Fibroblast of the conjunctiva (primary cell): Measurements from ENCODE around the gene ZIC4.

ENCODE experiments used
- DNase-seq: peaks from one replicate; pipeline ENCODE4 v3.0.0-alpha.2; 2010; ENCODE audit warnings: low read depth

The ZIC4 gene

GRCh38 chr3:147369661-147370123 lies 36.7 kb downstream of the ZIC4 start:
- DNase-seq = no peak

- no peak for DNase-seq
These were observed 37.1 kb downstream of the ZIC4 start for GRCh38 chr3:147369231-147369630.

- DNase-seq = no peak
These were observed 37.7 kb downstream of the ZIC4 start for GRCh38 chr3:147368561-147369221.

GRCh38 chr3:147368151-147368550 lies 38.2 kb downstream of the ZIC4 start:
- DNase-seq = no peak

- no peak for DNase-seq
These were observed 38.7 kb downstream of the ZIC4 start for GRCh38 chr3:147367676-147368075.

GRCh38 chr3:147365196-147366115 lies 40.9 kb downstream of the ZIC4 start:
- DNase-seq = no peak

GRCh38 chr3:147364771-147365170 lies 41.6 kb downstream of the ZIC4 start:
- no peak for DNase-seq

GRCh38 chr3:147361454-147362420 lies 44.6 kb downstream of the ZIC4 start:
- DNase-seq = no peak

- no peak for DNase-seq
These were observed 45.5 kb downstream of the ZIC4 start for GRCh38 chr3:147360646-147361453.

- DNase-seq = no peak
These were observed 46.3 kb downstream of the ZIC4 start for GRCh38 chr3:147360051-147360439.

GRCh38 chr3:147359177-147360050 lies 46.9 kb downstream of the ZIC4 start:
- DNase-seq = no peak

- no peak for DNase-seq
These were observed 48.0 kb downstream of the ZIC4 start for GRCh38 chr3:147358144-147358992.

GRCh38 chr3:147356909-147357900 lies 49.1 kb downstream of the ZIC4 start:
- DNase-seq = no peak

GRCh38 chr3:147356145-147356908 lies 50.0 kb downstream of the ZIC4 start:
- no peak for DNase-seq

- no peak for DNase-seq
These were observed 50.6 kb downstream of the ZIC4 start for GRCh38 chr3:147355753-147356090.

- DNase-seq = no peak
These were observed 51.1 kb downstream of the ZIC4 start for GRCh38 chr3:147355084-147355752.

GRCh38 chr3:147354623-147355022 lies 51.7 kb downstream of the ZIC4 start:
- no peak for DNase-seq
